BJ (cell line): ENCODE measurements around the gene THAP4. TPM values are rescaled to one million over a fixed set of nuclear protein-coding genes. Genes with fewer than 3 reads are reported as not detected.

ENCODE experiments used
- CTCF ChIA-PET: fragments of 350-600 bp; formaldehyde crosslinking; extraction: SDS; loops from one replicate; lab custom pipeline; 2021; ENCODE audit warnings: antibody characterized with exemption, inconsistent platforms; lab: Yijun Ruan, JAX
- POLR2A ChIA-PET: fragments of 300-600 bp; sonication (Branson Sonifier 250); formaldehyde crosslinking; extraction: SDS; loops from one replicate; lab custom pipeline; 2021; ENCODE audit warnings: antibody characterized with exemption; lab: Charles Lee
- DNase-seq: peaks from one replicate; pipeline ENCODE4 v3.0.0-alpha.2; 2011; ENCODE audit warnings: low read depth
- H3K27me3 ChIP-seq: 2 replicates; pipeline ENCODE4 v1.6.0; 2011; ENCODE audit warnings: low read length; ENCODE audit not compliant: control insufficient read depth, insufficient read depth
- H3K36me3 ChIP-seq: 2 replicates; pipeline ENCODE4 v1.5.1; 2011; ENCODE audit warnings: low read length; ENCODE audit not compliant: control insufficient read depth, insufficient read depth
- H3K4me3 ChIP-seq: 2 replicates; pipeline ENCODE4 v1.5.1; 2011; ENCODE audit warnings: low read depth, mild to moderate bottlenecking, control low read depth, low read length
- polyA plus RNA-seq: library from polyadenylated mRNA; depleted of rRNA; stranded (reverse); fragments of >200 nt; gene quantifications from 2 replicates; pipeline ENCODE4 v1.2.3, GENCODE V29; 2011
- TF ChIP-seq, protein P1 (sequence below): IDR thresholded peaks from 2 replicates; pipeline ENCODE4 v1.5.1; 2011; ENCODE audit warnings: low read depth, mild to moderate bottlenecking, control low read depth, inconsistent platforms, low read length, moderate library complexity; ENCODE audit not compliant: insufficient read depth

Gene THAP4
- polyA plus RNA-seq, 1 experiment, result 50.4 TPM

DNA sequence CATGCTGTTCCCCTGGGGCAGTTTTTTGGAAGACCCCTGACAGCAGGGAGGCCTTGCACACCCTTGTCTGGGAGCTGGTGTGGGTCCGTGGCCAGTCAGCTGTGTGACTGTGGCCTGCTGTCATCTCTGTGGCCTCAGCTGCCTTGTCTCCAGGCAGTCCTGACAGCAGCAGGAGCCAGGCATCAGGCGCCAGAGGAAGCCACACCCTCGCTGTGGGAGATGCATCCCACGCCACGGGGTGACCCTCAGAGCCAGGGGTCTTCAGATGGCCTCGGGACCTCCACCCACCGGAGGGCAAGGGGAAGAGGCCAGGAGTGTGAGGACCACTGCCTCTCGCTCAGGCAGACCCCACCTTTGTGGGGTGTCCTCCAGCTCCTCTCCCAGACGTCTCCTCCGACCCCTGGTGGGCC is 73.4 kb downstream of the THAP4 start:
- Histone ChIP-seq H3K36me3 (peaks cover 14% of the 10 kb centered on the region), H3K4me3 (no peak overlapping the region), H3K27me3 (no peaks in the 10 kb centered on the region)
- TF ChIP-seq, protein P1, sequence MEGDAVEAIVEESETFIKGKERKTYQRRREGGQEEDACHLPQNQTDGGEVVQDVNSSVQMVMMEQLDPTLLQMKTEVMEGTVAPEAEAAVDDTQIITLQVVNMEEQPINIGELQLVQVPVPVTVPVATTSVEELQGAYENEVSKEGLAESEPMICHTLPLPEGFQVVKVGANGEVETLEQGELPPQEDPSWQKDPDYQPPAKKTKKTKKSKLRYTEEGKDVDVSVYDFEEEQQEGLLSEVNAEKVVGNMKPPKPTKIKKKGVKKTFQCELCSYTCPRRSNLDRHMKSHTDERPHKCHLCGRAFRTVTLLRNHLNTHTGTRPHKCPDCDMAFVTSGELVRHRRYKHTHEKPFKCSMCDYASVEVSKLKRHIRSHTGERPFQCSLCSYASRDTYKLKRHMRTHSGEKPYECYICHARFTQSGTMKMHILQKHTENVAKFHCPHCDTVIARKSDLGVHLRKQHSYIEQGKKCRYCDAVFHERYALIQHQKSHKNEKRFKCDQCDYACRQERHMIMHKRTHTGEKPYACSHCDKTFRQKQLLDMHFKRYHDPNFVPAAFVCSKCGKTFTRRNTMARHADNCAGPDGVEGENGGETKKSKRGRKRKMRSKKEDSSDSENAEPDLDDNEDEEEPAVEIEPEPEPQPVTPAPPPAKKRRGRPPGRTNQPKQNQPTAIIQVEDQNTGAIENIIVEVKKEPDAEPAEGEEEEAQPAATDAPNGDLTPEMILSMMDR, result no peak
- POLR2A ChIA-PET, result no interaction called here
- CTCF ChIA-PET, result interaction anchor here (0.9 to 1.2 kb wide), 2 partner anchors 12 to 16 kb away, joined by 3 to 4 read pairs; no protein-coding TSS in a partner anchor
- DNase-seq, result no peak

DNA sequence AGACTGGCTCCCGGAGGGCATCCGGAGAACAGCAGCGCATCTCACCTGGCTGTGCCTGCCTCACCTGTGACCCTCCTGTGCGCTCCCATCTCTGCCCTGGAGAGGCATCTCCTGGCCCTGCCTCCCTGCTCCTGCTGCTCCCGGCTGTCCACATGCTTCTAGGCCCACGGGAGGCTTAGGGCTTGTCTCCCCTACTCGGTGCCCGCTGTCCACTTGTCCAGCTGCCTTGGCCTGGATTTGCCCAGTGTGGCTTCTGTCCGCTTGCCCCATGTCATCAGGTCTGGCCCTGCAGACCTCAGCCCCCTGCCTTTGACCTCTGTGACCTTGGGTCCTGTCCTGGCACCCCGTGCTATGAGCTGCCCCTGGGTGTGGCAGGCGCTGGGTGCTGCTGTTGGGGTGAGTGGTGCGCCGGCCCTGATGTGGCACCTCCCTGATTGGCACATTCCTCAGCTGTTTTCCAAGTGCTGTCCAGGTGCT is 73.9 kb downstream of the THAP4 start:
- TF ChIP-seq, protein P1, result no peak
- no peak for DNase-seq
- ChIA-PET POLR2A (no interaction called here), CTCF (interaction anchor here (0.9 to 1.3 kb wide), 3 partner anchors 12 to 16 kb away, joined by 3 to 4 read pairs (median 3); no protein-coding TSS in a partner anchor)
- H3K27me3 ChIP-seq, result no peaks in the 10 kb centered on the region
- H3K4me3 ChIP-seq, result no peak overlapping the region
- peaks cover 14% of the 10 kb centered on the region for H3K36me3 ChIP-seq

DNA sequence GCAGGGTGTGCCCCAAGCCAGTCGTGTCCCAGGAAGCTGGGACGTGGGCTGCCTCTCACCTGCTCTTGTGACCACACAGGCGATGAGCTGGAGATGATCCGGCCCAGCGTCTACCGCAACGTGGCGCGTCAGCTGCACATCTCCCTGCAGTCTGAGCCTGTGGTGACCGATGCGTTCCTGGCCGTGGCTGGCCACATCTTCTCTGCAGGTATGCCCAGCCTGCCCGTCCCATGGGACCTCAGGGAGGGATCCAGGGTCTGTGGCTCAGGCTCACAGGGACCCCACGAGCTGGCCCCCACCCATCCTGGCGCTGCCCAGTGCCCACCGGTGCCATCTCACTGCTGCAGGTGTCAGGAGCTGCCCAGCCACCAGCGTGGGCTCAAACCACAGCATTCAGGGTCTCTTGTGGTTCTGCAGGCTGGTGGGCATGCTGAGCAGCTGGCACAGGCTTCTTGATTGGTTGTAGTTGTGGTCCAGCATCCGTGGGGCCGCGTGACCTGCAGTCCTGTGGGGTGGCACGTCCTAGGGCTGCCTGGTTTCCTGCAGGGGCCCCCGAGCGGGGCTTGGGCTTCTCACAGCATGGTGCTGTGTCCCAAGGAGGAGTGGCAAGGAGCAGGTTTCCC is 74.6 kb downstream of the THAP4 start:
- TF ChIP-seq, protein P1, result no peak
- no peaks in the 10 kb centered on the region for H3K27me3 ChIP-seq
- POLR2A ChIA-PET, result no interaction called here
- no peak for DNase-seq
- H3K4me3 ChIP-seq, result no peak overlapping the region
- peaks cover 14% of the 10 kb centered on the region for H3K36me3 ChIP-seq
- CTCF ChIA-PET, result interaction anchor here (1.3 kb wide), 1 partner anchor 14 kb away, joined by 3 read pairs; no protein-coding TSS in a partner anchor

DNA sequence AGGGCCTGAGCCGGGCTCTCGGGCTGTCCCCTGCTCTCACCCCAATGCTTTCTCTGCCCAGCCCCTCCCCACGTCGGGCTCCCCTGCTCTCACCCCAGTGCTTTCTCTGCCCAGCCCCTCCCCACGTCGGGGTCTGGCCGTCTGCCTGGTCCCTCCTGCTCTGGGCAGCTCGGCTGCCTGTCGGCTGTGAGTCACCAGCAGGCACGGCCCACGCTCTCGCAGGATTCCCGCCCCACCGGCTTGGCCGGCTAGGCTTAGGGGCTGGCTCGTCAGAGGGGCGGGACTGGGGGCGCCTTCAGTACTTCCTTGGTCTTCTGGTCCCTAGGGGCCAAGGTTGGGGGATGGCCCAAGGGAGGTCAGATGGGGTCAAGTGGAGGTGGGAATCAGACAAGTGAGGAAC is 75.1 kb downstream of the THAP4 start:
- CTCF ChIA-PET, result interaction anchor here (1.3 kb wide), 1 partner anchor 13 kb away, joined by 3 read pairs; no protein-coding TSS in a partner anchor
- TF ChIP-seq, protein P1, result no peak
- Histone ChIP-seq H3K27me3 (no peaks in the 10 kb centered on the region), H3K4me3 (no peak overlapping the region), H3K36me3 (peaks cover 14% of the 10 kb centered on the region)
- POLR2A ChIA-PET, result no interaction called here
- DNase-seq, result no peak

DNA sequence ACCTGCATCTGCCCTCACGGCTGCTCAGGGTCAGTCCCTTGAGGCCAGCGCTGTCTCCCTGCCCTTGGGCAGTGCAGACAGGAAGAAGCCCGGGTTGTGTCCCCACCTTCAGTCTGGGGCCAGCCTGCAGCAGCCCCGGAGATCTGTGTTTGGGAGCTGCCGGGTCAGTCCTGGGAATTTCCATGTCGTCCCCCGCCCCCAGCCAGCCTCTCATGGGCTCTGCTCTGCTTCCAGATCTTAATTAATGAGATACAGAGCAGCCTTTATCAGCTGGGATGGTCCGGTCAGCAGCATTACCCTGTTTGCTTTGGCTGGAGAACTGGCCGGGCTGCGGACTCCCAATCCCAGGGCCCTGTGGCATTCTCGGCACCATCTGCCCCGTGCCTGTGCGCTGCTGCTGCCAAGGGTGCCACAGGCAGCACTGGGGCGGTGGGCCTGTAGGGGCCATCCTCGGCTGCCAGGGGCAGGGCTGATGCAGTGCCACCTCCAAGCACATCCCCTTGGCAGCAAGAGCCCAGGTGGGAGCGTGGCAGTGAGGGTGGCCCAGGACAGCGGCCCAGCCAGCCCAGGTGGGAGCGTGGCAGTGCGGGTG is 76.0 kb downstream of the THAP4 start:
- TF ChIP-seq, protein P1, result no peak
- Histone ChIP-seq H3K4me3 (peak overlapping the region; percentile 64), H3K27me3 (no peaks in the 10 kb centered on the region), H3K36me3 (peaks cover 14% of the 10 kb centered on the region)
- ChIA-PET POLR2A (no interaction called here), CTCF (interaction anchor here (1.5 kb wide), 1 partner anchor 98 kb away, joined by 3 read pairs; no protein-coding TSS in a partner anchor)
- no peak for DNase-seq
